ENCODE measurements around the gene CD247.

The CD247 gene

GRCh38 chr1:167463875-167464575 lies 54.3 kb downstream of the CD247 start:
- Histone ChIP-seq H3K4me2 (ENCODE audit: low read length) (no peak overlapping the region), H3K9me3 (replicated peaks; ENCODE audit: low read length) (no peaks in the 10 kb centered on the region), H3K9ac (ENCODE audit: low read depth, low read length) (no peak overlapping the region), H3K4me1 (ENCODE audit: control insufficient read depth, insufficient read depth, low read length) (no peaks in the 10 kb centered on the region), H3K36me3 (ENCODE audit: insufficient read depth, low read length) (no peaks in the 10 kb centered on the region), H3K27me3 (ENCODE audit: control insufficient read depth, insufficient read depth, low read length) (peaks cover 39% of the 10 kb centered on the region), H3K4me3 (ENCODE audit: low read length) (no peak overlapping the region)

GRCh38 chr1:167463080-167463479 lies 55.2 kb downstream of the CD247 start:
- H3K27me3 ChIP-seq (ENCODE audit: control insufficient read depth, insufficient read depth, low read length): peaks cover 36% of the 10 kb centered on the region
- H3K4me3 ChIP-seq (ENCODE audit: low read length): no peak overlapping the region
- H3K4me1 ChIP-seq (ENCODE audit: control insufficient read depth, insufficient read depth, low read length): no peaks in the 10 kb centered on the region
- no peak overlapping the region for H3K4me2 ChIP-seq (ENCODE audit: low read length)
- no peak overlapping the region for H3K9ac ChIP-seq (ENCODE audit: low read depth, low read length)
- H3K9me3 ChIP-seq (replicated peaks; ENCODE audit: low read length): no peaks in the 10 kb centered on the region
- H3K36me3 ChIP-seq (ENCODE audit: insufficient read depth, low read length): no peaks in the 10 kb centered on the region

GRCh38 chr1:167462341-167462740 lies 56.0 kb downstream of the CD247 start:
- H3K4me1 ChIP-seq (ENCODE audit: control insufficient read depth, insufficient read depth, low read length): no peaks in the 10 kb centered on the region
- H3K4me2 ChIP-seq (ENCODE audit: low read length): no peak overlapping the region
- no peak overlapping the region for H3K9ac ChIP-seq (ENCODE audit: low read depth, low read length)
- no peak overlapping the region for H3K4me3 ChIP-seq (ENCODE audit: low read length)
- no peaks in the 10 kb centered on the region for H3K36me3 ChIP-seq (ENCODE audit: insufficient read depth, low read length)
- H3K9me3 ChIP-seq (replicated peaks; ENCODE audit: low read length): no peaks in the 10 kb centered on the region
- peaks cover 39% of the 10 kb centered on the region for H3K27me3 ChIP-seq (ENCODE audit: control insufficient read depth, insufficient read depth, low read length)

DNA sequence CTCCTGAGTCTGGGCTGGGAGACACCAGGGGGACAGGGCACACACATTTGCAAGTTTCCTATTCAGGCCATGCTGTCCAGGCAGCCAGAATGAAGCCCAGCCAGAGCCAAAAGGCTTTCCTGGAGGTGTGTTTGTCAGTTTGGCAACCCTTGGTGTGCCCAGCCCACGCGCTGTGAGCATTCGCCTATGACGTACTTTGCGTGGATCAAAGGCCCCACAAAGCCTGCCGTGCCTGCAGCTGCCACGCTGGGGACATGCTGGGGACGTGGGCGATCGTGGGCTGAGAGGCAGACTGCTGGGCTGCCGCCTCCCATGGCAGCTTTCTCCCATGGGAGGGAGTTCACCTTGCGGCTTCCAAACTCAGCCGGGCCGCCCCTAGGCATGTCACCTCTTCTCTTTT lies 57.5 kb downstream of the CD247 start:
- H3K9ac ChIP-seq (ENCODE audit: low read depth, low read length): no peak overlapping the region
- H3K4me2 ChIP-seq (ENCODE audit: low read length): no peak overlapping the region
- H3K36me3 ChIP-seq (ENCODE audit: insufficient read depth, low read length): no peaks in the 10 kb centered on the region
- no peaks in the 10 kb centered on the region for H3K4me1 ChIP-seq (ENCODE audit: control insufficient read depth, insufficient read depth, low read length)
- peaks cover 39% of the 10 kb centered on the region for H3K27me3 ChIP-seq (ENCODE audit: control insufficient read depth, insufficient read depth, low read length)
- H3K9me3 ChIP-seq (replicated peaks; ENCODE audit: low read length): no peaks in the 10 kb centered on the region
- no peak overlapping the region for H3K4me3 ChIP-seq (ENCODE audit: low read length)

DNA sequence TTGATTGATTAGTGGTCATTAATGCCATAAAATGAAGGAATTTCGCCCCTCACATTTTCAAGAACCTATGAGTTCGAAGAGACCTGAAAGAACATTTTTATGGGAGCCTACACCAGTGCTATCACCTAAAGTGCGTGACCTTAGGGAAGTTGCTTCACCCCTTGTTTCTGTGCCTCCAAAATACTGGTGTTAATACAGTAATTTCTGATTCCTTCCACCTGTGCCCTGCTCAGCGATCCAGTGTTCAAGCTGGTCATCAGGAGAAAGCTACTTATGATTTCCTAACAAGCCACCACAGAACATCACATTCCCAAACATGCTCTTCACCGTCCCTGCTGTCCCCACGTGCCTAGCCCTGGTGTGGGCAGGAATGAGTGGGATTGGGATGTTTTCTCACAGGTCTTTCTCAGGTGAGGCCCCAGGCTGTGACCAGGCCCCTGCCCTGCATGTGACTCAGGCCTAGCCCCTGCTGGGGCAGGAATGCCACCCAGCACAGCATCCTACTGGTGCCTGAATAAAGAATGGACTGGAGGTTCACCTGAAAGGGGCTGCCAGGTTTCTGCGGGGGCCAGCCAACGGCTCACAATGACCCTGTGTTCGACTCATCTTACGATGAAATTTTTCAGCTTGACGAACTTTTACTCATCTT lies 60.3 kb downstream of the CD247 start:
- Histone ChIP-seq H3K4me2 (ENCODE audit: low read length) (no peak overlapping the region), H3K4me1 (ENCODE audit: control insufficient read depth, insufficient read depth, low read length) (peaks cover 4% of the 10 kb centered on the region), H3K4me3 (ENCODE audit: low read length) (no peak overlapping the region), H3K36me3 (ENCODE audit: insufficient read depth, low read length) (no peaks in the 10 kb centered on the region), H3K27me3 (ENCODE audit: control insufficient read depth, insufficient read depth, low read length) (peaks cover 22% of the 10 kb centered on the region), H3K9ac (ENCODE audit: low read depth, low read length) (no peak overlapping the region), H3K9me3 (replicated peaks; ENCODE audit: low read length) (no peaks in the 10 kb centered on the region)

DNA sequence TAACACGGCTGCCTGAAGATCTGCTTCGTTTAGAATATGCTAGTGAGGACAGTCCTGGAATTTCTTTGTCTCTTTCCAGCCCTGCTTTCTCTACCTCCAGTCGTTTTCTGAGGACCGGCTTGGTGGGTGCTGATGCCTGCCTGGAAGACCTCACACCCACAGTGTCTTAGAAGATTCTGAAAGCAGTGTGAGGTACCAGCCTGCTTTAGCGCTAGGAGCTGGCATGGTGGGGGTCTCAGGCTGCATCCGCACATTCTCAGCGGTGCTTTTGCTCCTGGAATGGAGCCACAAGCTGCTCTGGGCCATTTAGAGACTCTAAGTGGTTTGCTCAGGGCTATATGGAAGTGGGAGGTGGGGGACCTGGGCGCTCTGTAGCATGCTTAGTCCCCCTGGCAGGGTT lies 61.4 kb downstream of the CD247 start:
- Histone ChIP-seq H3K4me2 (ENCODE audit: low read length) (no peak overlapping the region), H3K9ac (ENCODE audit: low read depth, low read length) (no peak overlapping the region), H3K4me1 (ENCODE audit: control insufficient read depth, insufficient read depth, low read length) (peaks cover 4% of the 10 kb centered on the region), H3K4me3 (ENCODE audit: low read length) (no peak overlapping the region), H3K27me3 (ENCODE audit: control insufficient read depth, insufficient read depth, low read length) (peaks cover 22% of the 10 kb centered on the region), H3K9me3 (replicated peaks; ENCODE audit: low read length) (no peaks in the 10 kb centered on the region), H3K36me3 (ENCODE audit: insufficient read depth, low read length) (no peaks in the 10 kb centered on the region)

- Histone ChIP-seq H3K9me3 (replicated peaks; ENCODE audit: low read length) (no peaks in the 10 kb centered on the region), H3K4me2 (ENCODE audit: low read length) (peak overlapping the region; percentile 100), H3K4me3 (ENCODE audit: low read length) (no peak overlapping the region), H3K27me3 (ENCODE audit: control insufficient read depth, insufficient read depth, low read length) (peaks cover 22% of the 10 kb centered on the region), H3K4me1 (ENCODE audit: control insufficient read depth, insufficient read depth, low read length) (peaks cover 4% of the 10 kb centered on the region), H3K36me3 (ENCODE audit: insufficient read depth, low read length) (no peaks in the 10 kb centered on the region), H3K9ac (ENCODE audit: low read depth, low read length) (no peak overlapping the region)
Observed at GRCh38 chr1:167456524-167456923, 61.8 kb downstream of the CD247 start.

GRCh38 chr1:167455786-167456446 lies 62.4 kb downstream of the CD247 start:
- Histone ChIP-seq H3K27me3 (ENCODE audit: control insufficient read depth, insufficient read depth, low read length) (peaks cover 21% of the 10 kb centered on the region), H3K4me1 (ENCODE audit: control insufficient read depth, insufficient read depth, low read length) (peaks cover 4% of the 10 kb centered on the region), H3K4me3 (ENCODE audit: low read length) (peak overlapping the region; percentile 91), H3K4me2 (ENCODE audit: low read length) (peak overlapping the region; percentile 100), H3K36me3 (ENCODE audit: insufficient read depth, low read length) (no peaks in the 10 kb centered on the region), H3K9ac (ENCODE audit: low read depth, low read length) (peak overlapping the region; percentile 88), H3K9me3 (replicated peaks; ENCODE audit: low read length) (no peaks in the 10 kb centered on the region)

DNA sequence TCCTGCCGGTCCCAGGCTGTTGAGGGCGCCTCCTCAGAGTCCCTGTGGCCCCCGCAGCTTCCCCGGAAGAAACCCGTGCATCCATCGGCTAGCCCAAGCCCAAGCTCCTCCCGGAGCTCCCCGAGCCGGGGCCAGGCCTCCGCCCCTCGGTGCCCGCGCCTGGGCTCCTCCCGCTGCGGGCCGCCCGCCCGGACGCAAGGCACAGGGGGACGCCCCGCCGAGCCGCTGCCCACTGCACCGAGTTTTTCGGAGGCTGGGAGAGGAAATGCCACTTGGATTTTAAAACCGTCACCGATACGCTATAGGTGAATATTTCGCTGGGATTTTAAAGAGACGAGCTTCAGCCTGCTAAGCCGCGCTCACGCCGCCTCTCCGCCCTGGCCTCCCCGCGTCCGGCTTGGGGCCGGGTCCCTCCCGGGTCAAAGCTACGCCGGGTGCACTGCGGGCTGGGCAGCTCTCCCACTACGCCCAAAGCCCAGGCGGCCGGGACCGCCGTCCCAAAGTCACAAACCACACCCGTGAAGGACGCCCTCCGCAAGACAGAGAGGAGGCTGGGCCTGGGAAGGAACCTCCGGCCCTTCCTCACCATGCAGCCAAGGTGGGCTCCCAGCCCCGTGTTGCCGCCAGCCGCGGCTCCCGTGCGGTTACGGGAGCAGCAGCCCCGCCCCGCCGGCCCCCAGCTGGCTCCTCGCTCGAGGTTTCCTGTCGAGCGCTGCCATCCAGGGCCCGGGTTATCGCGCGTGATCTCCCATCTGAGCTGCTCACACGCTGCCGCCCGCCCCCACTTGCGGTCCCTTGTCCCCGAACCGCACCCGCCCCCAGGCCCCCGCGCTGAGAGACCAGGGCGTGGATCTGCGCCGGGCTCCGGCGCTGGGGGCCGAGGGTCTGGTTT lies 63.2 kb downstream of the CD247 start:
- H3K4me1 ChIP-seq (ENCODE audit: control insufficient read depth, insufficient read depth, low read length): peaks cover 4% of the 10 kb centered on the region
- peak overlapping the region; percentile 91 for H3K4me3 ChIP-seq (ENCODE audit: low read length)
- H3K27me3 ChIP-seq (ENCODE audit: control insufficient read depth, insufficient read depth, low read length): peaks cover 18% of the 10 kb centered on the region
- H3K9me3 ChIP-seq (replicated peaks; ENCODE audit: low read length): no peaks in the 10 kb centered on the region
- H3K36me3 ChIP-seq (ENCODE audit: insufficient read depth, low read length): no peaks in the 10 kb centered on the region
- peak overlapping the region; percentile 88 for H3K9ac ChIP-seq (ENCODE audit: low read depth, low read length)
- H3K4me2 ChIP-seq (ENCODE audit: low read length): peak overlapping the region; percentile 100

GRCh38 chr1:167454304-167454893 lies 63.9 kb downstream of the CD247 start:
- H3K9ac ChIP-seq (ENCODE audit: low read depth, low read length): peak overlapping the region; percentile 88
- peaks cover 18% of the 10 kb centered on the region for H3K27me3 ChIP-seq (ENCODE audit: control insufficient read depth, insufficient read depth, low read length)
- no peaks in the 10 kb centered on the region for H3K9me3 ChIP-seq (replicated peaks; ENCODE audit: low read length)
- H3K4me1 ChIP-seq (ENCODE audit: control insufficient read depth, insufficient read depth, low read length): peaks cover 4% of the 10 kb centered on the region
- H3K4me3 ChIP-seq (ENCODE audit: low read length): peak overlapping the region; percentile 91
- H3K4me2 ChIP-seq (ENCODE audit: low read length): peak overlapping the region; percentile 100
- no peaks in the 10 kb centered on the region for H3K36me3 ChIP-seq (ENCODE audit: insufficient read depth, low read length)

- H3K36me3 ChIP-seq (ENCODE audit: insufficient read depth, low read length): no peaks in the 10 kb centered on the region
- no peak overlapping the region for H3K4me3 ChIP-seq (ENCODE audit: low read length)
- H3K4me2 ChIP-seq (ENCODE audit: low read length): no peak overlapping the region
- H3K9me3 ChIP-seq (replicated peaks; ENCODE audit: low read length): no peaks in the 10 kb centered on the region
- H3K9ac ChIP-seq (ENCODE audit: low read depth, low read length): no peak overlapping the region
- H3K4me1 ChIP-seq (ENCODE audit: control insufficient read depth, insufficient read depth, low read length): peaks cover 4% of the 10 kb centered on the region
- H3K27me3 ChIP-seq (ENCODE audit: control insufficient read depth, insufficient read depth, low read length): peaks cover 16% of the 10 kb centered on the region
Observed at GRCh38 chr1:167453123-167453522, 65.2 kb downstream of the CD247 start.
